MCF 10A (cell line): ENCODE data around the gene CASKIN1. TPM values are rescaled to one million over a fixed set of nuclear protein-coding genes. Genes with fewer than 3 reads are reported as not detected.

Source experiments
- BruUV-seq: library from RNA; stranded (reverse); fragments of 400-500 nt; replicated peaks from 2 replicates; lab custom pipeline; 2021; lab: Mats Ljungman, UMichigan
- CTCF ChIA-PET: fragments of 300-600 bp; sonication (Branson Sonifier 250); formaldehyde crosslinking; extraction: SDS; loops from one replicate; lab custom pipeline; 2021; ENCODE audit warnings: antibody characterized with exemption, inconsistent platforms; lab: Yijun Ruan, JAX
- POLR2A ChIA-PET: fragments of 300-600, 350-650 bp; sonication (Branson Sonifier 250); formaldehyde crosslinking; extraction: SDS; loops from one replicate; lab custom pipeline; 2020; ENCODE audit warnings: antibody characterized with exemption, inconsistent platforms; lab: Yijun Ruan, JAX
- DNase-seq: peaks from one replicate; pipeline ENCODE4 v3.0.0-alpha.2; 2018; ENCODE audit not compliant: unreplicated experiment
- H3K27ac Mint-ChIP-seq: one replicate; pipeline ENCODE4 v1.8.0; 2022; ENCODE audit warnings: mild to moderate bottlenecking, low read depth, mixed read lengths; ENCODE audit not compliant: unreplicated experiment
- H3K27me3 Mint-ChIP-seq: one replicate; pipeline ENCODE4 v1.8.0; 2022; ENCODE audit warnings: mixed read lengths; ENCODE audit not compliant: insufficient read depth, unreplicated experiment
- H3K36me3 Mint-ChIP-seq: one replicate; pipeline ENCODE4 v1.8.0; 2022; ENCODE audit warnings: mild to moderate bottlenecking, moderate library complexity, mixed read lengths; ENCODE audit not compliant: insufficient read depth, unreplicated experiment
- H3K4me1 Mint-ChIP-seq: one replicate; pipeline ENCODE4 v1.8.0; 2022; ENCODE audit warnings: mixed read lengths; ENCODE audit not compliant: insufficient read depth, unreplicated experiment
- H3K4me3 Mint-ChIP-seq: one replicate; pipeline ENCODE4 v1.8.0; 2022; ENCODE audit warnings: mild to moderate bottlenecking, moderate library complexity, mixed read lengths; ENCODE audit not compliant: unreplicated experiment
- H3K9me3 Mint-ChIP-seq: one replicate; pipeline ENCODE4 v1.8.0; 2022; ENCODE audit warnings: mixed read lengths; ENCODE audit not compliant: unreplicated experiment
- CTCF ChIP-seq: fragments of 200-600 bp; IDR thresholded peaks from one replicate; pipeline ENCODE4 v1.8.0; 2022; ENCODE audit warnings: antibody characterized with exemption, mild to moderate bottlenecking; ENCODE audit not compliant: unreplicated experiment
- intact Hi-C: fragments of 100-400 bp; cut with micrococcal nuclease; formaldehyde crosslinking; loops from 2 replicates; pipeline ENCODE4 v1.14.1; 2022
- total RNA-seq: library from RNA; stranded (reverse); gene quantifications from 2 replicates; pipeline ENCODE4 v1.2.3, GENCODE V29; 2022

CASKIN1 gene
- total RNA-seq, 1 experiment from 2014 or later: 0.14 TPM

GRCh38 chr16:2155977-2156848 is 40.2 kb downstream of the CASKIN1 start:
- intact Hi-C loops: no loop called here
- Mint-ChIP-seq H3K4me3 (peak overlapping the region; percentile 96), H3K9me3 (no peaks in the 10 kb centered on the region), H3K4me1 (peaks cover 27% of the 10 kb centered on the region), H3K36me3 (peaks cover 51% of the 10 kb centered on the region), H3K27ac (peak overlapping the region; percentile 82), H3K27me3 (no peaks in the 10 kb centered on the region)
- ChIA-PET CTCF (interaction anchor here (0.5 to 0.9 kb wide), 3 partner anchors 15 to 290 kb away, joined by 3 read pairs; no protein-coding TSS in a partner anchor), POLR2A (interaction anchor here (0.6 to 6.6 kb wide), 54 partner anchors 7 to 1848 kb away, joined by 3 to 72 read pairs (median 6); partner anchors contain the start of genes AMDHD2, BRICD5, CASKIN1 and E4F1)
- DNase-seq: peak; percentile 41
- BruUV-seq: TSS peak; percentile 74
- TF ChIP-seq CTCF: no peak

GRCh38 chr16:2155091-2155950 is 41.1 kb downstream of the CASKIN1 start, which contains the start of gene TRAF7:
TSS of gene TRAF7 (plus strand) at chr16:2155782. CDS start at chr16:2163921, 8,139 bp downstream.
- peak within 1 kb of the TSS; percentile 82 for H3K27ac Mint-ChIP-seq
- no TSS peak for BruUV-seq
- peak within 1 kb of the TSS; percentile 96 for H3K4me3 Mint-ChIP-seq
- peaks cover 29% of the 10 kb centered on the region for H3K4me1 Mint-ChIP-seq
- ChIA-PET POLR2A (interaction anchor here (0.5 to 6.6 kb wide), 75 partner anchors 8 to 1448 kb away, joined by 3 to 72 read pairs (median 6); partner anchors contain the start of genes AMDHD2, ANTKMT, BRICD5 and CASKIN1), CTCF (interaction anchor here (0.5 to 1.1 kb wide), 7 partner anchors 10 to 1485 kb away, joined by 3 to 6 read pairs (median 3); partner anchors contain the start of gene TBC1D24)
- peaks cover 58% of the 10 kb centered on the region for H3K36me3 Mint-ChIP-seq
- intact Hi-C loops: no loop called here
- DNase-seq: peak; percentile 100
- TF ChIP-seq CTCF: no peak
- H3K27me3 Mint-ChIP-seq: no peaks in the 10 kb centered on the region
- H3K9me3 Mint-ChIP-seq: no peaks in the 10 kb centered on the region

- peaks cover 62% of the 10 kb centered on the region for H3K36me3 Mint-ChIP-seq
- ChIA-PET POLR2A (interaction anchor here (0.5 to 6.6 kb wide), 59 partner anchors 8 to 1434 kb away, joined by 3 to 72 read pairs (median 6); partner anchors contain the start of genes AMDHD2, ANTKMT, BRICD5 and CASKIN1), CTCF (interaction anchor here (0.6 to 1.1 kb wide), 3 partner anchors 9 to 1484 kb away, joined by 3 to 6 read pairs (median 4); no protein-coding TSS in a partner anchor)
- intact Hi-C loops: loop anchor here (5.0 kb wide), 1 partner anchor 58 kb away; the partner anchor contains the start of genes BRICD5 and PGP
- no peak for DNase-seq
- TF ChIP-seq CTCF: no peak
- H3K4me1 Mint-ChIP-seq: peaks cover 25% of the 10 kb centered on the region
- H3K27me3 Mint-ChIP-seq: no peaks in the 10 kb centered on the region
- peak overlapping the region; percentile 96 for H3K4me3 Mint-ChIP-seq
- TSS peak; percentile 84 for BruUV-seq
- no peaks in the 10 kb centered on the region for H3K9me3 Mint-ChIP-seq
- peak overlapping the region; percentile 82 for H3K27ac Mint-ChIP-seq
Observed at GRCh38 chr16:2154533-2155090, 41.8 kb downstream of the CASKIN1 start.
